OCI-M2 (cell line): ENCODE results near the gene HOXD8.
A peak's percentile ranks its signal among the peaks of the same experiment; 100 is the strongest.

Experiments
- DNase-seq: peaks from one replicate; lab custom pipeline; 2025; ENCODE audit not compliant: unreplicated experiment; lab: John Stamatoyannopoulos, UW

HOXD8 gene

DNA sequence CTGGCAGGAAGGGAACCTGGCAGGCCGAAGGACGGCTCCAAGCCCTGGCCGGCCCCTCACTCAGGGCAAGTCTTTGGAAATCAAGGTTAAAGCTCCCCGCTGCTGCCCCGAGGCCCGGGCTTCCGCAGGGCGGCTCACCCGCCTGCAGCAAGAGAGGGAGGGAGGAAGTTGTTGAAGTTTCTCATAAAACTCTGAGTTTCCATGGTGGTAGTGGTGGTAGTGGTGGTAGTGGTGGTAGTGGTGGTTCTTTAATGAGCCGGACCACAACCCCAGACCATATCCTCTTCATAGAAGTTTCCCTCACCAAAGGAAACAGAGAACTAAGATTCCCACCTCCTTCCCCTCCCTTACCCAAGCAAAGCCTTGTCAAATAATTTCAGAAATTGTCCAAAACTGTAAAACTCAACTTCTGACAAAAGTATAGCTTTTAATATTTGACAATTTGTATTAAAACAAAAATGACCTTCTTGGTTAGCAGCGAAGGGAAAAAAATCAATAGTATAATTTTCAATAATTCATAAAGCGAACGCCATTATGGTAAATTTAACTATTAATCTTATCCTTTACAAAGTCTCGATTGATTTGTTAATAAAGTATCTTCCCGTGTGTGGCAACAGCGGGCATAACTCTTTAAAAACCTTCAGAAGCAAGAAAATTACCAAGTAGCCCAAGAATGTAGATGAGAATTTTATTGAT lies 14.4 kb upstream of the HOXD8 start:
- no peak for DNase-seq

DNA sequence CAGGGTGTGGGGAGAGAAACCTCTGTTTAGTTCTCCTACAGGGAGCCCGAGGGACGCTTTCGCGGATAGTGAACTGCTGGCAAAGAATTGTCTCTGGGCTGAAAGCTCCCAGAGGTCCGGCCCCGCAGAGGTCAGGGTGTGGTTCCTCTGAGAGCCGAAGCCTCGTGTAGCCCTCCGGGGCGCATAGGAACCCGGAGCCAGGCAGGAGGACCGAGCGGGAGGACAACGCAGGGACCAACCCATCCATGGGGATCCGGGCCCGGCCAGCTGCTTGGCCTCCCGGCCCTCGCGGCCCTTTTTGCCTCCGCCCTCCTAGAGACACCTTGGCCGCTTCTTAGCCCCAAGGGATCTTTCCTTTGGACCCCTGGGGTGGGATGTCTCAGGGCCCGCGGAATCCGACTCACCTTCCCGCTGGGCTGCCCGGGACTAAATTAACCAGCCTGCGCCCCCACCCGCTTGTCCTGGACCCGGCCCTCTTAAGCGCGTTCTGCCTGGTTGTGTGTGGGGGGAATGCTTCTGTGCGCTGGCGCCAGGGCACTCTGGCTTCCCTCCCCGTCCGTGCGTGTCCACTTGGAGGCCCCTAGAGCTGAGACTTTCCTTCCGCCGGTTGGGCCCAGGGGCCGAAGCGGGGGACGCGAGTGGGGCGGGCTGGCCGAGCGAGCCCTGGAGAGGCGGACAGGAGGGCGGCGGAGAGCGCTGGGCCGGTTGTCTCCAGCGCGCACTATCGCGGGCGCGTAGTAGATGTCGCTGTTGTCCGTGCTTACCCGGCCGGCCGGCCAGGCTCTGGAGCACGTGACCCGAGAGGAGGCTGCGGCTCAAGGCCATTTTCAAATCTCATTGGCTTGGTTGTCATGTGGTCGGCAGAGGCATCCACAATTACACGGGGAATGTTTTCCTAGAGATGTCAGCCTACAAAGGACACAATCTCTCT lies 13.4 kb upstream of the HOXD8 start, which contains the start of gene HOXD10:
TSS of gene HOXD10 (plus strand) at position 896 of the 931 bp plus-strand sequence. CDS start 56 bp downstream, outside the sequence.
- no peak for DNase-seq

DNA sequence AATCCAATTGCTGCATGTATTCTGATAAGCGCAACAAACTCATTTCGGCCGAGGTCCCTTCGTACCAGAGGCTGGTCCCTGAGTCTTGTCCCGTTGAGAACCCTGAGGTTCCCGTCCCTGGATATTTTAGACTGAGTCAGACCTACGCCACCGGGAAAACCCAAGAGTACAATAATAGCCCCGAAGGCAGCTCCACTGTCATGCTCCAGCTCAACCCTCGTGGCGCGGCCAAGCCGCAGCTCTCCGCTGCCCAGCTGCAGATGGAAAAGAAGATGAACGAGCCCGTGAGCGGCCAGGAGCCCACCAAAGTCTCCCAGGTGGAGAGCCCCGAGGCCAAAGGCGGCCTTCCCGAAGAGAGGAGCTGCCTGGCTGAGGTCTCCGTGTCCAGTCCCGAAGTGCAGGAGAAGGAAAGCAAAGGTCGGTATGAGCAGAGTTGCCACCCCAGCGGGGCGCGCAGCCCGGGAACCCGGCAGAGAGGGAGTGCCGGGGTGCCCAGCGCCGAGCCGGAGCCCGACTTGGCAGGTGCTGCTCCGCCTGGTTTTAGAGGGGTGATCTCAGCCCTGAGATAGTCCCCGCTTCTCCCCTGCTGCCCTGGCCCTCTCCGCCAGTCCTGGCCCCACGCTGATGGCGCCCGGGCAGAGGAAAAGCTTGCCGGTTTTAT lies 12.2 kb upstream of the HOXD8 start:
- no peak for DNase-seq

DNA sequence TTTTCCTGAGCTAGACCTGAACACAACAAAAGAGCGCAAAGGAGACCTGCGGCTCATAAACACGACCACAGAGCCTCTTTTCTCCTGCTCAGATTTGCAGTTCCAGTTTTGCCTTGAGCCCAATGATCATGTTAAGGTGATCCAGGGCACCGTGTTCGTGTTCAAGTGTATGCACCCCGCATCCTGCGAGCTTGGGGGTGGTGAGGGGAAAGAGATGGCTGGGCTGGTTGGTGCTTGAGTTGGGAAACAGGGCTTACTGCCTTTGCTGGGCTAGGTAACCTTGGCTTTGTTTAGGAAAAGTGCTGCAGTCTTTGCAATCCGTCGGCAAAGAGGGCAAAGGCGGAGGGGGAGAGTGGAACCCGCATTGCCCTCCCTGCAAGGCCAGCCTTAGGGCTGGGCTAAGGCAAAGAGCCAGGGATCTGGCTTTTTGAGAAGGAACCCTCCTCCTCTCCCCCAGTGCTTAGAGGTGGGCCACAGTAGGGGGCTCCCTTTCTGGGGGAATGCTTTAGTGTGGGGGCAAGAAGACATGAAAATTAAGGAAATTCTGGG lies 11.6 kb upstream of the HOXD8 start:
- DNase-seq, result no peak

DNA sequence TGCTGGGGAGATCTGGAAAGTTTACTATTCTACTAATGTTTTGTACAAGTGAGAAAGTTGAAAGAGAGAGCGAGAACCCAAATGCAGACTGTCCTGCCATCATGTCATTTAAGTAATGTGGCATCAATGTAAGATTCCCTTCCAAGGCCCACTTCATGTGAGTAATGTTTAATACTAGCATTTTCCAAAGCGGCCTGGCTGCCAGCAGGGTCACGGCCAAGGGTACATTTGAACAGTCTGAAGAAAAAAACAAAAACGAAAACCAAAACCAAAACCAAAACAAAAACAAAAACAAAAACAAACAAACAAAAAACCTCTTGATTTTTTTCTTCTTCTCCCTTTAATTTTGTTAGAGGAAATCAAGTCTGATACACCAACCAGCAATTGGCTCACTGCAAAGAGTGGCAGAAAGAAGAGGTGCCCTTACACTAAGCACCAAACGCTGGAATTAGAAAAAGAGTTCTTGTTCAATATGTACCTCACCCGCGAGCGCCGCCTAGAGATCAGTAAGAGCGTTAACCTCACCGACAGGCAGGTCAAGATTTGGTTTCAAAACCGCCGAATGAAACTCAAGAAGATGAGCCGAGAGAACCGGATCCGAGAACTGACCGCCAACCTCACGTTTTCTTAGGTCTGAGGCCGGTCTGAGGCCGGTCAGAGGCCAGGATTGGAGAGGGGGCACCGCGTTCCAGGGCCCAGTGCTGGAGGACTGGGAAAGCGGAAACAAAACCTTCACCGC lies 10.7 kb upstream of the HOXD8 start:
- DNase-seq, result no peak

DNA sequence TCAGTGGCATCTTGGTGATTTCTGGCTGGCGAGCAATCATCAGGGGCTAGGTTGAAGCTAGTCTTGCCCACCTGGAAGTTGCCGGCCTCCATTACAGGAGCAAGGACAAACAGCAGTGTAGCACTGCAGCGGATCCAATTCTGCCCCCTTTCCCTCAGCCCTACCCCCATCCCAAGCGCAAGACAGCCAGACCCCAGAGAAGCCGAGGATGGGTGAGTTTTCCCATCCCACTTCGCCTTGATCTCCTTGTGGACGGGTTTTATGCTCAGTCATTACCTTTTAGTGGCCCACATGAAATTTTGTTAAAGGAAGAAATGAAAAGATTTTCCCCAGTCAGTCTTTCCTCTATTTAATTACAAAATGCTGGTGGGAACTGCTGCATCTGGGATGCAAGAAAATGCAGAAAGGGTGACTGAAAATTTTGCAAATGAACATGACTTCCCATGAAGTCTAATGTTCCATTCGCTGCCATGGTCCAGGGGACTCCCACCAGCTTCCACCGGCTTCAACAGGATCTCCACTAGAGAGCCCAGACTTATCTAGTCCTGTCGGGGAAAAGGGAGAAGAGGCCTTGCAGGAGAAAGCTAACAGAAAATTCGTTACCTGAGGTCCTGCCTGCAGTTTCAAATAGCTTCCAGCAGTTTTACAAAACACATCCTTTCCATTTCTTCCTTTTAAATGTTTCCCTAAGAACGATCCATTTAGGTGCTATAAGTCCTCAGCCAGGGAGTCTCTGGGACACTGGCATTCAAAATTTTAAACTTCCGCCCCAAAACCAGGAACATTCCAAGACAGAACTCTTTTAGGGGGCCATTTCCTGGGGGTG lies 8.9 kb upstream of the HOXD8 start:
- DNase-seq, result no peak

DNA sequence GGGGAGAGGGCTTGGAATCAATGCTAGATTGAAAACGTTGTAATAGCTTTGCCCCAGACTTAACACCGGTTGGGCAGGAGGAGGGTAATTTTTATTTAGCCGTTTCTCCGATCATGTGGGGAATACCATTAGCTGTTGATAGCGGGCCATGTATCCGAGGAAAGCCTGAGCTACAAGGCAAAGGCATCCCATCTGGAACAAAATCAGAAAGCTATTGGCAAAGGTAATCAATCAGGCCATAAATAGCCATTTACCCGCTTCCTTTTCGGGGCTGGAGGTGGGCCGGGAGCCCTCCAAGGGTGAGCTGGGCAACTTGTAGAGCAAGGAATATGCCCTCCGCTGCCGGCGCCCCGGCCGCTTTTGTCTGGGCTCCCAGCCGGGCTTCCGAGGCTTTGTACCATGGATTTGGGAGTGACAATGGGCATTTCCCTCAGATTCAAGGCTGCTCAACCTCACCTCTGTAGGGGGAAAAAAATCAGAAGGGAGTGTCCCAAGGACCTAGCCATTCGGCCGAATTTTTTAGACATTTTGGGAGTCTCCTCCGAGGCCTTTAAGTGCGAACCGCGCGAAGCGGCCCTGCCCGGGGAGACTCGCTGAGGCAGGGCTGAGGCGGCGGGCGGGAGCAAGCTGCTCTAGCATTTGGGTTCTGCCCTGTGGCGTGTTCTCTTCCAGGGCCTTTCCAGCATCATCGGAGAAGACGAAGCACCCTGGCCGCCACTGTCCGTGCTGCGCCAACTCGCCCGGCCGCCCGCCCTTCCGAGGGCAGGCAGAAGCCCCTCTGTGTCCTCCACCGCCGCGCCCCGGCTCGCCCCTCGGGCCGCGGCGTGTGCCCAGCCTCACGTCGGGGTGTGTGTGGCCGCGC lies 8.1 kb upstream of the HOXD8 start:
- DNase-seq, result no peak

DNA sequence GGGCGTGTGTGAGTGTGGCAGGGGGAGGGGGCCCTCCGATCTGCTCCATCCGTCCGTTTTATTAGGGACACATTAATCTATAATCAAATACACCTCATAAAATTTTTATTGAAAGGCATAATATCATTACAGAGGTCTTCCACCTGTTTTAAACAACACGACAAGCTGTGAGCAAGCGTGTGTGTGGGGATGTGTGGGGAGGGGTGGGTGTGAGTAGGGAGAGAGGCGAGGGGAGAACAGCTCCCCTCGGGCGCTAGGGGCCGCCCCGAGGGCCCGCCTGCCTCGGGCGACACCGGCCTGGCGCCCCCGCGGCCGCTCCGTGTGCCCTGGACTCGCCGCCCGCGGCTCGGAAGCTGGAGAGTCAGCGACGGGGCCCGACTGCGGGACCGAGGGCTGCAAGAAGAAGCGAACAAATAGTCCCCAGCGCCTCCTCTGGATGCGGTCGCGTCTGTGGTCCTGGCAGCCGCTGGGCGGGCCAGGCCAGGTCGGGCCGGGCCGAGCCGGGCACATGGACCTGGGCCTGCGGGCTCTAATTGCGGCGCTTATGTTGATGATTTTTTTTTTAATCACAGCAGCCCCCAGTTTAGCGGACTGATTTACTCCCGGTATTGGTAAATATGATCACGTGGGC lies 7.3 kb upstream of the HOXD8 start:
- peak; percentile 16 for DNase-seq

DNA sequence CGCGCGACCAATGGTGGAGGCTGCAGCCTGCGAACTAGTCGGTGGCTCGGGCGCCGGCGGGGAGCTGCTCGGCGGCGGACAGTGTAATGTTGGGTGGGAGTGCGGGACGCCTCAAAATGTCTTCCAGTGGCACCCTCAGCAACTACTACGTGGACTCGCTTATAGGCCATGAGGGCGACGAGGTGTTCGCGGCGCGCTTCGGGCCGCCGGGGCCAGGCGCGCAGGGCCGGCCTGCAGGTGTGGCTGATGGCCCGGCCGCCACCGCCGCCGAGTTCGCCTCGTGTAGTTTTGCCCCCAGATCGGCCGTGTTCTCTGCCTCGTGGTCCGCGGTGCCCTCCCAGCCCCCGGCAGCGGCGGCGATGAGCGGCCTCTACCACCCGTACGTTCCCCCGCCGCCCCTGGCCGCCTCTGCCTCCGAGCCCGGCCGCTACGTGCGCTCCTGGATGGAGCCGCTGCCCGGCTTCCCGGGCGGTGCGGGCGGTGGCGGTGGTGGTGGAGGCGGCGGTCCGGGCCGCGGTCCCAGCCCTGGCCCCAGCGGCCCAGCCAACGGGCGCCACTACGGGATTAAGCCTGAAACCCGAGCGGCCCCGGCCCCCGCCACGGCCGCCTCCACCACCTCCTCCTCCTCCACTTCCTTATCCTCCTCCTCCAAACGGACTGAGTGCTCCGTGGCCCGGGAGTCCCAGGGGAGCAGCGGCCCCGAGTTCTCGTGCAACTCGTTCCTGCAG lies 6.7 kb upstream of the HOXD8 start, which contains the start of gene HOXD9:
TSS of gene HOXD9 (plus strand) at position 37 of the 728 bp plus-strand sequence. CDS start at position 87, 50 bp downstream.
- DNase-seq, result no peak

DNA sequence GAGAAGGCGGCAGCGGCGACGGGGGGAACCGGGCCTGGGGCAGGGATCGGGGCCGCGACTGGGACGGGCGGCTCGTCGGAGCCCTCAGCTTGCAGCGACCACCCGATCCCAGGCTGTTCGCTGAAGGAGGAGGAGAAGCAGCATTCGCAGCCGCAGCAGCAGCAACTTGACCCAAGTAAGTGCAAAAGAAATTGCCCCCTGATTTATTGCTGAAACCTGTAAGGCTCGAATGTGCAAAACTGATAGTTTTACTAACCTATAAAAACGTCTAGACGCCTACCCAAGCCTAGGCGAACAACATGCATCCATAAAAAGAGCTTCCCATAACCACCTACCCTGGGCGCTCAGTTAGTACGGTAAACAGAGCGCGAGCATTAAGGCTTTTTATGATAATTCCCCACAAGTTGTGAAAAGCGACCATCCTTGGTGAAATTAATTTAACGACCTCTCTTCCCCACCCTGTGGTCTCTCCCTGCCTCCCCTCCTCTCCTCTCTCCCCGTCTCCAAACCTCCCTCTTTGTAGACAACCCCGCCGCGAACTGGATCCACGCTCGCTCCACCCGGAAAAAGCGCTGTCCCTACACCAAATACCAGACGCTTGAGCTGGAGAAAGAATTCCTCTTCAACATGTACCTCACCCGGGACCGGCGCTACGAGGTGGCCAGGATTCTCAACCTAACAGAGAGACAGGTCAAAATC lies 5.9 kb upstream of the HOXD8 start:
- DNase-seq, result no peak

DNA sequence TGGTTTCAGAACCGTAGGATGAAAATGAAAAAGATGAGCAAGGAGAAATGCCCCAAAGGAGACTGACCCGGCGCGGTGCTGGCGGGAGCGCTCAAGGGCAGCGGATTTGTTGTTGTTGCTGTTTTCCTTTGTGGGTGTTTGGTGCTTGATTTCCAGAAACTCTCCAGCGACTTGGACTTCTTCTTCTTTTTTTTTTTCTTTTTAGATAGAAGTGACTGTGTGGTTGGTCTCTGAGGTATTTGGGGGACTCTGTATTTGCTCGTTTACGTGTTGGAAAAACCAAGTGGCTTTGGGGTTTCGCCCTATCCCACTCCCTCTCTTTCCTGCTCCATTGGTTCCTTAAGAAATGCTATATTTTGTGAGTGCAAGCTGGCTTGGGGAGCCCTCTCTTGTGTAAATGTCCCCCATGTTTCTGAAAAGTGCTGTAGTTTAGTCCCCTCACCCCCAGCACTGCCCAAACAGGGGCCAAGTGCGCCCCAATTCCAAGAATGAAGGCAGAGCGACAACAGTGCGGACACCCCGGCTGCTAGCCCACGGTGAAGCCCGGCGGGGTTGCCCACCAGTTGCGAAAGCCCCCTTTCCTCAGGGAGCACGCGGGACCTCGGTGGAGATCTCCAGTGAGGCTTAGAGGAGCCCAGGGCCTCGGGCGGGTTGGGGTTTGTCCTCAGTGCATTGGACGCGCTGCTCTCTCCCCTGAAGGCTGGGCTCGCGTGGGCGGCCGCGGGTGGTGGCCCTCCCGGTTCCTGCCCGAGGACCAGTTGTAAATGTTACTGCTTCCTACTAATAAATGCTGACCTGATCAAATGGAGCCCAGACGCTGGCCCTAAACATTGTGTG lies 5.2 kb upstream of the HOXD8 start:
- no peak for DNase-seq

DNA sequence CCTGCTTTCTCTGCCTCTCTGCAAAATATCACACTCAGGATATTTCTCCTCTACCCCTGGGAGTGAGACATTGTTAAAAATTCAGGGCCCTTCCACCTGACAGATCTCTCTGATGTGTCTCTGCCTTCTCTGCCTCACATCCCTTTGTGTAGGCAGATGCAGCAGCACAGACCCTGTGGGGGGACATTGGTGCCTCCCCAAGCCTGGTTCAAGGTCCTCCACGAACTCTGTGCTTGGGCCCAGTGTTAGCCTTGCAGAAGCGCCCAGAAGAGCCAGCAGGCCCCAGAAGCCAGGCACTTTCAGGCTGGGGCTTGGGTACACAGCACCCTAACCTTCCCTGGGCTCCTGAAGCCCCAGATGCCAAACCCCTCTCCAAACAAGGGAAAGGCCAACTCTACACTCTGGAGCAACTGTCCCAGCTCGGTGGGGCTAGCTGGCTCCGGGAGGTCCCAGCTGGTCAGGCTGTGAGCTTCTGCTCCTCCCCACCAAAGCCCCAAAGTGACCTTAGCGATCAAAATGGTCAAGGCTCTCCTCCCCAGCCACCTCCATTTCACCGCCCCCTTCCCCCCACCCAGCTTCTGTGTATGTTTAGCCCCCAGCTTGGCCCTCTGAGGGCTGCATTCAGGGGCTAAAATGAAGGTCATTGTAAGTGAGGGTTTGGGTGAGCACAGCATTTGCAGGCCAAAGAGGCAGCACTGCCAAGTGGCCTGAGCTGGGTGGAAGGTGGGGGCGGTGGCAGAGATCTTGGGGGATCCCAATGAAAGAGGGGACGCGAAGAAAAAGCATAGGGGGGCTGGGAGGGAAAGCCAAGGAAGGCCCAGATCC lies 4.3 kb upstream of the HOXD8 start:
- DNase-seq, result no peak

DNA sequence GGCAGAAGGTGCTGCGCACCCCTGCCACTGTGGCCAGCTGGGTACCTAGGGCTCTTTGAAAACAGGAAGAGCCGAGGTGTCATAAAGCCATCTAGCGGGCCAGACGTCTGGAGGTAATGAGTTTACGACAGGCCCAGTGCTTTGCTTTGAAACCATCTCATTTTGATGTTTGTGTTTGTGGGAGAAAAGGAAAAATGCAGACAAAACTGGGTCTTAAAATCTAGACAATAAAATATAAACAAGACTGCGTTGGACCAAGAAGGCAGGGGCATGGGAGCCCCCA lies 3.8 kb upstream of the HOXD8 start:
- DNase-seq, result no peak

DNA sequence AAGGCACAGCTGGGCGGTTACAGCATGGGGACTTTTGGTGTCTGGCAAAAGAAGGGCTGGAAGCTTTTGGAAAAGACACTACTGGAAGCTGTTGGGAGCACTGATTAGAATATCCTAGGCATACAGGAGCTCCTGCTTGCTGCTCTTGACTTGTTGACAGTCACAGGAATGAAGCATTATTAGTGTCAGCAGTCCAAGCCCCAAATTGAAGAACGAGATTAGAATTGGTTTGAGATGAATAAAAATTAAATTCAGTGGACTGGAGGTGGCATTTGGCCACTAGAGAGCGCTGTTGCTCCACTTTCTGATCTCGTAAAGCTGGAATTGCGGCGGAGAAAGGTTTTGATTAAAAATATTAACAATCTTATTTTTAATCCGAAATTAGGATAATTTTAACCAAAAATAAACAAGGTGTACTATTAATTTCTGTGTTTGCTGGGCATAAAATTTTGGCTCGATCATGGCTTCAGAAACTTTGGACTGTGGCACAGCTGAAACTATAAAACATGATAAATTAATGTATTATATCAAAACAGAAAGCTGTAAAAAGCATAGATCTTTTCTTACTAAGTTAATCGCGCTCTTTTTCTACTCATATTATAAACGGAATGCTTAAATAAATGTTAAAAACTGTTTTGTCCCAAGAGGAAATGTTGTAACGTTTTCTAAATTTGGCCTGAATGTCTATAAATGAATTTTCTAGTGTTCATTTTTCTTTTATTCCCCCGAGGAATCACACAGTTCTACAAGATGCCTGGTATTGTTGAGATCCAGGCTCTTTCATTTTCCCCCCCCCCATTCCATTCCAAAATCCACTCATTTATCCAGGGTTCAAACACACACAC lies 2.4 kb upstream of the HOXD8 start:
- DNase-seq, result no peak

DNA sequence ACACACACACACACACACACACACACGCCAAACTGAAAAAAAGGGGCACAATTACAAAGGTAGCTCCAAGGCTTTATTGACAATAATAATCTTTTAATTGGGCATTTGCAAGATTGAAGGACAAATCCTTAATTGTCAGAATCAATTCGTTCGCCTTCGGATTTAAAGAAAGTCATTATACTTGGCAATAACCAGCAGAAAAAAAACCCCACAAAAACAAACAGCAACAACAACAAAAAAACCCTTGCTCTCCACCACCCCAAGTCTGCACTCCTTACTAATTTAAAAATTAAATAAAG lies 1.8 kb upstream of the HOXD8 start:
- DNase-seq, result no peak
